ENCODE measurements around the gene OSBPL5. TPM values are rescaled to one million over a fixed set of nuclear protein-coding genes. Genes with fewer than 3 reads are reported as not detected.

OSBPL5 gene
- total RNA-seq, 1 experiment from 2014 or later = 28.4 TPM

- TF ChIP-seq CTCF (conservative IDR thresholded peaks at IDR 0.05; ENCODE audit: low read depth, low read length) = no peak
- TF ChIP-seq EZH2 (IDR thresholded peaks at IDR 0.05; ENCODE audit: borderline replicate concordance, low read depth, low read length, poor library complexity, severe bottlenecking) = no peak
- no TSS peak for BruUV-seq (replicated peaks)
- ChIA-PET CTCF (no interaction called here), POLR2A (ENCODE audit: low non-redundant PET) (no interaction called here)
- Histone ChIP-seq H3K4me1 (ENCODE audit: insufficient read depth, low read length, poor library complexity, severe bottlenecking) (no peaks in the 10 kb centered on the region), H3K27me3 (replicated peaks; ENCODE audit: insufficient read depth, low read depth, low read length, poor library complexity) (peaks cover 11% of the 10 kb centered on the region), H3K36me3 (ENCODE audit: insufficient read depth, low read length, poor library complexity, severe bottlenecking) (no peaks in the 10 kb centered on the region), H3K4me3 (ENCODE audit: low read depth, low read length, poor library complexity, severe bottlenecking) (no peak overlapping the region), H3K9me3 (ENCODE audit: low read depth, low read length, poor library complexity, severe bottlenecking) (no peaks in the 10 kb centered on the region), H3K27ac (ENCODE audit: low read depth, low read length, poor library complexity, severe bottlenecking) (no peak overlapping the region)
- DNase-seq (ENCODE audit: low spot score) = no peak
- intact Hi-C loops (cut with micrococcal nuclease; ENCODE audit: unreplicated experiment) = no loop called here
These were observed 32.9 kb upstream of the OSBPL5 start for GRCh38 chr11:3197878-3198528.

DNA sequence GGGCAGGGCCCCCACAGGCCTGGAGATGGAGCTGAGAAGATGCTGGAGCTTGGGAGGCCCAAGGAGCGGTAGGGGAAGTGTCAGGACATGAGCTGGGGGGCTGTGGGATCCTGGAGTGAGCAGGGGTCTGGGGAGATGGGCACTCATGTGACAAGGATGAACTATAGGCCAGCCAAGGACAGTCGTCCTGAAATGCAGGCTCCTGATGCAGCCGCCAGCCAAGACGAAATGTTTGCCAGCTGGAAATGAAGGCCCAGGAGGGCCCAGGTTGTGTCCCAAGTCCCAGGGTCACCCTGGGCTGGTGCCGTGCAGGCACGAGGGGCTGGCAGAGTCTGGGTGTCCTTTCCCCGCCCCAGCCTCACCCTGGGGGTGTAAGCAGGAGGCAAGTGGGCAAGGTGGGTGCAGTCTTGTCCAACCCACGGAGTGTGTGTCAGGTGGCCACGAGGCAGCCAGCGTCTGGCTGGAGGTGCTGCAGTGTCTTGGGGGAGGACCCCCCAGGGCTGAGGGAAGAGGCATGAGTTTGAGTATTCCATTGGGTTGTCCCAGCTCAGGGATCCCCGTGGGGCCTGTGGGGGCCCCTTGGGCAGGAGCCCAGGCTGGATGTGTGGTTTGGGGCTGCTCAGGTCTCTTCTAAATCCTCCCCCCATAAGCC, 32.1 kb upstream of the OSBPL5 start:
- intact Hi-C loops (cut with micrococcal nuclease; ENCODE audit: unreplicated experiment) = no loop called here
- DNase-seq (ENCODE audit: low spot score) = no peak
- Histone ChIP-seq H3K9me3 (ENCODE audit: low read depth, low read length, poor library complexity, severe bottlenecking) (no peaks in the 10 kb centered on the region), H3K27ac (ENCODE audit: low read depth, low read length, poor library complexity, severe bottlenecking) (no peak overlapping the region), H3K36me3 (ENCODE audit: insufficient read depth, low read length, poor library complexity, severe bottlenecking) (no peaks in the 10 kb centered on the region), H3K27me3 (replicated peaks; ENCODE audit: insufficient read depth, low read depth, low read length, poor library complexity) (peaks cover 3% of the 10 kb centered on the region), H3K4me3 (ENCODE audit: low read depth, low read length, poor library complexity, severe bottlenecking) (no peak overlapping the region), H3K4me1 (ENCODE audit: insufficient read depth, low read length, poor library complexity, severe bottlenecking) (no peaks in the 10 kb centered on the region)
- BruUV-seq (replicated peaks) = no TSS peak
- CTCF ChIA-PET = no interaction called here
- POLR2A ChIA-PET (ENCODE audit: low non-redundant PET) = interaction anchor here (0.5 kb wide), 1 partner anchor 79 kb away, joined by 5 read pairs; no protein-coding TSS in a partner anchor
- TF ChIP-seq EZH2 (IDR thresholded peaks at IDR 0.05; ENCODE audit: borderline replicate concordance, low read depth, low read length, poor library complexity, severe bottlenecking) (no peak), CTCF (conservative IDR thresholded peaks at IDR 0.05; ENCODE audit: low read depth, low read length) (no peak)

DNA sequence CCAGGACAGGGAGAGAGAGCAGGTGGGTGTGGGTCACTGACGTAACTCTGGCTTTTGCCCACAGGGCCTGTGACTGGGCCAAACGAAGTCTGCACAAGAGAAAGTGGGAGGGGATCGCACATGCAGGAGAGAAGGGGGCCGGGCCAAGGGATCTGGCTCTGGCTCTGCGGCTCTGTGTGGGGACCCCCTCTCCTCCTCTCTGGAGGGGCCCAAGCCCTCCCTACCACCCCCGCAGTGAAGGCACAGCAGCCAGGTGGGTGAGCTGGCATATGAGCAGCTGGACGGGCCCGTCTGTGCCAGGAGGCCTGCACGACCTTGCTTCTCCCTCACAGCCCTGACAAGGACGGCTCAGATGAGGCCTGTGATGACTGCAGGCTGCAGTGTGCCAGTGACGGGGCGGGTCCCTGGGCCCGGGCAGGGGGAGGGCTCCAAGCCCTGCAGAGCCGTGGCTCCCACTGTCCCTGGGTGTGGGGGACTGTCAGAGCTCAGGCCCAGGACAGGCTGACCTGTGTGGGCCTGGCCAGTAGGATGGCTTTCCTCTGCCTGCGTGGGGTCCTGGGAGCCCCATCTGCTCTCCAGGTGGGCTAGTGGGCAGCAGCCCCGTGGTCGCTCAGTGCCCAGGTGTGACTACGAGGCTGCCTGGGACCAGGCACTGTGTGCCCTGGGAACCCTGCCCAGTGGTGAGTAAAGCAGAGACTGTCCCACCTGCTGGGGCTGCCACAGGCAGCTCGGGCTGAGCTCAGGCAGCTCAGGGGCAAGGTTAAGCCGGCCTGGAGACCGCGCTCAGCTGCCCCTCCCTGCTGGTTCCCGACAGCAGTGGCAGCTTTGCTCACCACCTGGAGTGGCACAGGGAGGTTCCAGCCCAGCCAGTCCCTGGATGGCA, 31.3 kb upstream of the OSBPL5 start:
- TF ChIP-seq CTCF (conservative IDR thresholded peaks at IDR 0.05; ENCODE audit: low read depth, low read length) (no peak), EZH2 (IDR thresholded peaks at IDR 0.05; ENCODE audit: borderline replicate concordance, low read depth, low read length, poor library complexity, severe bottlenecking) (no peak)
- intact Hi-C loops (cut with micrococcal nuclease; ENCODE audit: unreplicated experiment) = no loop called here
- ChIA-PET POLR2A (ENCODE audit: low non-redundant PET) (no interaction called here), CTCF (no interaction called here)
- DNase-seq (ENCODE audit: low spot score) = no peak
- Histone ChIP-seq H3K36me3 (ENCODE audit: insufficient read depth, low read length, poor library complexity, severe bottlenecking) (no peaks in the 10 kb centered on the region), H3K27me3 (replicated peaks; ENCODE audit: insufficient read depth, low read depth, low read length, poor library complexity) (no peaks in the 10 kb centered on the region), H3K9me3 (ENCODE audit: low read depth, low read length, poor library complexity, severe bottlenecking) (no peaks in the 10 kb centered on the region), H3K4me1 (ENCODE audit: insufficient read depth, low read length, poor library complexity, severe bottlenecking) (no peaks in the 10 kb centered on the region), H3K4me3 (ENCODE audit: low read depth, low read length, poor library complexity, severe bottlenecking) (no peak overlapping the region), H3K27ac (ENCODE audit: low read depth, low read length, poor library complexity, severe bottlenecking) (no peak overlapping the region)
- BruUV-seq (replicated peaks) = no TSS peak
